ENCODE measurements around the gene NDUFS2.
A peak's percentile ranks its signal among the peaks of the same experiment; 100 is the strongest.

DNA sequence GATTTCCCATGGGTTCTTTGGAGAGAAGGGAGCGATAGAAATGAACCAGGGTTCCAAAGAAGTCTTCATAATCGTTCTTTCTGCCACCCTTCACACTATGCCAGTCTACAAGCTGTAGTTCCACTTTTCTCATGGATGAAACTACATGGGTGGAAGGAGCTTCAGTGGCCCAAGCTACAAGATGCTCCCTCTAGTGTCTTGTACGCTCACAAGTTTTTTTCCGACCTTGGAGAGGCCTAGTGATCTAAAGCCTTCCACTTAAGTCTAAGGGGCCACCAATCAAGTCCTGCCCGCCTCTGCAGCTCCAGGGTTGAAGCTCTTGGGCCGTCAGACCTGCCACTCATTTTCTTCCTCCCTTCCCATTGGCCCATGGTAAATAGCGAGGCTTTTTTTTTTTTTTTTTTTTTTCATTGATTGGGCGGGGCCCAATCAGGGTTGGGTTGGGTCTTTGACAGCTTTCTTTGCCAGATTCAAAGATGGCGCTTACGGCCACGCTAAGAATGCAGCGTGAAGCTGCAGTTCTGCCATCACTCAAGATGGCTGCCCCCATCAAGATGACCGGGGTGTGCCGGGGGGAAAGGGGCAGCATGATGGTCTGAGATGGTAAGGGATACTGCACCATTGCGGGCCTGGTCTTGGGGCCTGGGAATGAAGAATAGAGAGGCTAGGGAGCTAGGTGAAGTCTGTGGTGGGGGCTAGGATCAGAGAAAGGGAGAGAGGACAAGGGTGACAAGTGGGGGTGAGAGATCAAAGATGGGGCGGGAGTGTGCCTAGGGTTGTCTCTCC lies 23.6 kb downstream of the NDUFS2 start, which contains the start of gene TOMM40L:
- TF ChIP-seq, protein P1, sequence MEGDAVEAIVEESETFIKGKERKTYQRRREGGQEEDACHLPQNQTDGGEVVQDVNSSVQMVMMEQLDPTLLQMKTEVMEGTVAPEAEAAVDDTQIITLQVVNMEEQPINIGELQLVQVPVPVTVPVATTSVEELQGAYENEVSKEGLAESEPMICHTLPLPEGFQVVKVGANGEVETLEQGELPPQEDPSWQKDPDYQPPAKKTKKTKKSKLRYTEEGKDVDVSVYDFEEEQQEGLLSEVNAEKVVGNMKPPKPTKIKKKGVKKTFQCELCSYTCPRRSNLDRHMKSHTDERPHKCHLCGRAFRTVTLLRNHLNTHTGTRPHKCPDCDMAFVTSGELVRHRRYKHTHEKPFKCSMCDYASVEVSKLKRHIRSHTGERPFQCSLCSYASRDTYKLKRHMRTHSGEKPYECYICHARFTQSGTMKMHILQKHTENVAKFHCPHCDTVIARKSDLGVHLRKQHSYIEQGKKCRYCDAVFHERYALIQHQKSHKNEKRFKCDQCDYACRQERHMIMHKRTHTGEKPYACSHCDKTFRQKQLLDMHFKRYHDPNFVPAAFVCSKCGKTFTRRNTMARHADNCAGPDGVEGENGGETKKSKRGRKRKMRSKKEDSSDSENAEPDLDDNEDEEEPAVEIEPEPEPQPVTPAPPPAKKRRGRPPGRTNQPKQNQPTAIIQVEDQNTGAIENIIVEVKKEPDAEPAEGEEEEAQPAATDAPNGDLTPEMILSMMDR (IDR thresholded peaks at IDR 0.05) = peak; percentile 36 to 64 (median 57)
- peak; percentile 35 to 48 for TF ChIP-seq POLR2AphosphoS5 (IDR thresholded peaks at IDR 0.05)

Measured in upper lobe of left lung (tissue), 4 donors.